Islet of Langerhans (tissue), 1 donor: ENCODE results near the gene RASGRF1.

Experiments
- FAIRE-seq: peaks from one replicate; lab custom pipeline; 2011; peaks lifted over from hg19 to GRCh38; lab: Jason Lieb, UNC

The RASGRF1 gene

GRCh38 chr15:79065706-79066376 is 24.7 kb downstream of the RASGRF1 start:
- FAIRE-seq = peak; percentile 97

GRCh38 chr15:79065361-79065705 is 25.2 kb downstream of the RASGRF1 start:
- FAIRE-seq = no peak

GRCh38 chr15:79064496-79064895 is 26.1 kb downstream of the RASGRF1 start:
- no peak for FAIRE-seq

DNA sequence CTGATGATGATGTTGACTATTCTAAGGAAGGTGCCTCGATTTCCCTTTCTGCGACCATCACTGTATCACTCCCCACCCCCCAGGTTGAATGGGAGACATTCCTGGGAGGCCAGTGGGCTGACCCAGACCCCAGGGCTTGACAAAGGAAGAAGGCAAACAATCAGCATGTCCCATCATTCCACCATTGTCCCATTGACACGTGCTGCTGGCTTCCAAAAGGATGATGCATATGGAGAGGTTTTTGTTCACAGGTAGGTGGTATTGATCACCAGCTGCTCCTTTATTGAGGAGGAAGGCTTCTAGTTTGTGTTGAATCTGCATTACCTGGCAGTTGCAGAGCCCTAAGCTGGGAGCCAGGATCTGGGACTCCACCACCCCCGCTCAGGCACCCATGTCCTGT is 30.4 kb downstream of the RASGRF1 start:
- FAIRE-seq = no peak

GRCh38 chr15:79059081-79059572 is 31.5 kb downstream of the RASGRF1 start:
- FAIRE-seq = no peak

GRCh38 chr15:79058260-79058850 is 32.2 kb downstream of the RASGRF1 start:
- FAIRE-seq = no peak

GRCh38 chr15:79057050-79057449 is 33.5 kb downstream of the RASGRF1 start:
- no peak for FAIRE-seq

DNA sequence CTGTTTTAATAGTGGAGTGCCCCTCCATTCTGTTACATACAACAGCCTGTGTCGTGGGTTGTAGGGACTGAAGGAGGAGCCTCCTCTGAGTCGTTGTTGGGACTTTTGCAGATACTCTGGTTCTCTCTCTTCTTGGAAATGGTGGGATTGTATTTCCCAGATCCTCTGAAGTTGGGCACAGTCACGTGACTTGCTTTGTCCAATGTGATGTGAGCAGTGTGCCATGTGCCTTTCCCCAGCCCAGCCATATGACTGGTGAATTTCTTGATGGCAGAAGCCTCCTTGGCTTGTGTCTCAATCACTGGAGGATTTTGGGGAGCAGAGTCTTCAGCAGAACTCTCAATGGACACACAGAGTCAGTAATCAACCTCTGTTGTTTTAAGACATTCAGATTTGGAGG is 36.2 kb downstream of the RASGRF1 start:
- no peak for FAIRE-seq

DNA sequence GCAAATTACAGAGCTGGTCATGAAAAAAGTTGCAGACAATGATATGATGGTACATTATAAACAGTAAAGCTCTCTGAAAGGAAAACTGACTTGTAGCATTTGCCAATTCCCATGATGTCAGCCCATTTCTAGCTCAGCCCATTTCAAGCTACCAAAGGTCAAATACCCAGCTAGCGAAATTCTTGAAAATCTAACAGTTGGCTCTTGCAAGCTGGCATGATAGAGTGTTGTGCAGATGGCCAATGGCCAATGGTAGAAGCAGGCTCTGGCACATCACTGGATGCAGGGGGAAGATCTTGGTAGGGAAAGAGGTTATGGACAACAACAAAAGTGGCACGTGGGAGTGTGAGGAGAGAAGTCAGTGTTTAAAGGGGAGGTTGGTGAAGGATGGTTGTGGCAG is 36.7 kb downstream of the RASGRF1 start:
- no peak for FAIRE-seq

- no peak for FAIRE-seq
Observed at GRCh38 chr15:79051941-79052731, 38.4 kb downstream of the RASGRF1 start.

- no peak for FAIRE-seq
Observed at GRCh38 chr15:79051029-79051428, 39.6 kb downstream of the RASGRF1 start.

- FAIRE-seq = no peak
Observed at GRCh38 chr15:79050341-79050740, 40.2 kb downstream of the RASGRF1 start.

GRCh38 chr15:79049416-79049815 is 41.2 kb downstream of the RASGRF1 start:
- no peak for FAIRE-seq

- FAIRE-seq = no peak
Observed at GRCh38 chr15:79047676-79048439, 42.7 kb downstream of the RASGRF1 start.

DNA sequence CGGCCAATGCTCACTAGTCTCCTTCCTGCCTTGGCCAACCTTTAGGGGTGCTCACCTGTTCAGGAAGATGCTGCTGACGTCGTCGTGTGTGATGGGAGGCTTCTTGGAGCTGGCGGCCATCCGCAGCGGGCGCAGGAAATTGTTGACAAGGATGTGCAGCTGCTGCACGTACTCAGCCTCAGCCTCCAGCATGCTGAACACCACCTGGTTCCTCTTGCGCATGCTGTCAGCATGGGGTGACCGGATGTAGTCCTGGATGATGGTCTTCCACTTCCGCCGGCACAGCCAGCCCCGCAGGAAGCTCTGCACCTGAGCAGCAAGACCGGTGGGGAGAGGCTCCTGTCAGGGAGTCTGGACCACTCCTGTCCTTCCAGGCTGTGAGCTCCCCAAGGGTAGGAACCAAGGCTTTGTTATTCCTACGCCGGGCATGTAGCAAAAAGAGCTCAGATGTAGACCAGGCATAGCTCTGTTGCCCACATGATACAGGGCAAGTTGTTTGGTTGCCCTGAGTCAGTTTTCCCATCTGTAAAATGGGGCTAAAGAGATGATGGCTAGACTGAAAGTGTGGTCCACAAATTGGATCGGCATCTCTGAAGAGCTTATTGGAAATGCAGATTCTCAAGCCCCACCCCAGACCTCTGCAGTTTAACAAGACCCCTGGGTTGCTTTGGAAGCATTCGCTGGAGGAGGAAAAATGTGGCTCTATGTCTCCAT is 43.7 kb downstream of the RASGRF1 start:
- no peak for FAIRE-seq

DNA sequence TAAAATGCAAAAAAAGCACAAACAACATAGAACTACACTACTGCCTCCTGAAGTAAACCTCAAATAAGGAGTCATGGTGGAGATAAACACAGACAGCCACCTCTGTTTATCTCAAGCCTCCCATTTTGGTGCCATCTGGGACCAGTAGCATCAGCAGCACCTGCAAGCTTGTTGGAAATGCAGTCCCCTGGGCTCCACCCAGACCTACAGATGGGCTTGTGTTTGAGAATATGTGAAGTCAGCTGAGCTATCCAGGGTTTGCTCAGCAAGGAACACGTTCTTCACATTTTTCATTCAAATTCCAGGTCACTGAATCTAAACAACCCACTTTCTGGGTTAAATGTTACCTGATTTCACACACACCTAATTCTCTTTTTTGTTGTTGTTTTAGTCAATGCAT is 45.5 kb downstream of the RASGRF1 start:
- FAIRE-seq = no peak

- no peak for FAIRE-seq
Observed at GRCh38 chr15:79042213-79042928, 48.2 kb downstream of the RASGRF1 start.

DNA sequence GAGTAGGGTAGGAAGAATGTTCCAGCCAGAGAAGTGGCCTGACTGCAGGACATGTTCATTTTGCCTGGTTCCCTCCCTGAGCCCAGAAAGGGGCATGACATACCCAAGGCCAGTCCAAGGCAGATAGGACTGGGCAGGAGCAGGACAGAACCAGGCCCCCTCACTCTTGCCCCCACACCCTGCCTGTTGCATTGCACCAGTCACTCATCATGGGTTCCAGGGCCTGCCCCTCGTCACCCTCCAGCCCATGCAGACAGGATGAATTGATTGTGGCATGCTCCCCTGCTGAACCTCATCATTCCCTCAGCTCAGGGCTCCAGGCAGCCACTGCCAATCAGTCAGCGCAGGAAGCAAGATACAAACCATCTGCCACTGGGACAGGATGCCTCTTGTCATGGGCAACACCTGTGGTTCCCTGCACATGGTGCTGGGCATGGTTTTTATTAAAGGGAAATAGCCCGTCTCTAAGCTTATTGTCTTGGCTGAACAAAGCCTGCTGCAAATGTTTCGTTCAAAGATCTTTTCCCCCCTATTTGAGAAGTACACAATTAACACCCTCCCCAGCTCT is 48.9 kb downstream of the RASGRF1 start:
- FAIRE-seq = no peak

GRCh38 chr15:79037848-79038247 is 52.7 kb downstream of the RASGRF1 start:
- no peak for FAIRE-seq

GRCh38 chr15:79036323-79036722 is 54.3 kb downstream of the RASGRF1 start:
- no peak for FAIRE-seq

DNA sequence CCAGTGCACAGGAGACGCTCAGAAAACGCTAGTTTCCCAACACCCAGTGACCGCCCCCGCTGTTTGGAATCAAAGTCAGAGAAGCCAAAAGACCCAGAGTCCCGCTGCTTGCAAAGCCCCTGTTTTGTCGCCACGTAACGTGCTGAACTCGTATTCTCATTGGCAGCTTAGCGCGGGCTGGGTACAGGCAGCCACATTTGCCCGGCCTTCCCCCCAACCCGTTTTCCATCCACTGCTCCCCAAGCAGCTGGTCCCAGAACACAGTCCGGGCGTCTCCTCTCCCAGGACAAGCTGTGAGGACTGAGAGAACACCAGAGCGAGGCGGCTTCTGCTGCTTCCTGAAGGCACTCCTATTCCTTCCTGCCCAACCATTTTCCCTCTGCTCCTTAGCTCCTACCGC is 54.8 kb downstream of the RASGRF1 start:
- FAIRE-seq = no peak
